Central memory CD8-positive, alpha-beta T cell (primary cell): Measurements from ENCODE around the gene BLVRA.
"Not testable (repeated sequence)": the region's sequence is repeated elsewhere in the genome, so short reads cannot be mapped to it uniquely, and the experiment has no call there.

Experiments used
- ATAC-seq: fragments of 150-1000 bp; cut with Tn5 transposase; replicated peaks from 2 replicates; pipeline ENCODE4 v1.10.0; 2022; ENCODE audit warnings: mild to moderate bottlenecking, moderate FRiP score, moderate number of reproducible peaks; ENCODE audit not compliant: poor library complexity, severe bottlenecking; ENCODE audit errors: extremely low read depth
- DNase-seq, 2 donors: peaks; one replicate each; pipeline ENCODE4 v3.0.0; 2021; ENCODE audit warnings: low spot score in 2 of 2
- H3K27ac Mint-ChIP-seq: one replicate; pipeline ENCODE4 v1.8.0; 2022; ENCODE audit warnings: low read depth, mild to moderate bottlenecking, moderate library complexity, mixed read lengths
- H3K27me3 Mint-ChIP-seq: one replicate; pipeline ENCODE4 v1.8.0; 2022; ENCODE audit warnings: mixed read lengths
- H3K36me3 Mint-ChIP-seq: one replicate; pipeline ENCODE4 v1.8.0; 2022; ENCODE audit warnings: mild to moderate bottlenecking, moderate library complexity, mixed read lengths; ENCODE audit not compliant: insufficient read depth
- H3K4me1 Mint-ChIP-seq: one replicate; pipeline ENCODE4 v1.8.0; 2022; ENCODE audit warnings: mixed read lengths
- H3K4me3 Mint-ChIP-seq: one replicate; pipeline ENCODE4 v1.8.0; 2022; ENCODE audit warnings: mild to moderate bottlenecking, moderate library complexity, mixed read lengths
- H3K9me3 Mint-ChIP-seq: one replicate; pipeline ENCODE4 v1.8.0; 2022; ENCODE audit warnings: mixed read lengths

The BLVRA gene

GRCh38 chr7:43781726-43782607 is 23.5 kb downstream of the BLVRA start:
- Mint-ChIP-seq H3K27ac (peak overlapping the region; percentile 11), H3K27me3 (no peaks in the 10 kb centered on the region), H3K9me3 (no peaks in the 10 kb centered on the region), H3K36me3 (peaks cover 7% of the 10 kb centered on the region), H3K4me3 (no peak overlapping the region), H3K4me1 (peaks cover 42% of the 10 kb centered on the region)
- DNase-seq (no peak), ATAC-seq (no peak)

DNA sequence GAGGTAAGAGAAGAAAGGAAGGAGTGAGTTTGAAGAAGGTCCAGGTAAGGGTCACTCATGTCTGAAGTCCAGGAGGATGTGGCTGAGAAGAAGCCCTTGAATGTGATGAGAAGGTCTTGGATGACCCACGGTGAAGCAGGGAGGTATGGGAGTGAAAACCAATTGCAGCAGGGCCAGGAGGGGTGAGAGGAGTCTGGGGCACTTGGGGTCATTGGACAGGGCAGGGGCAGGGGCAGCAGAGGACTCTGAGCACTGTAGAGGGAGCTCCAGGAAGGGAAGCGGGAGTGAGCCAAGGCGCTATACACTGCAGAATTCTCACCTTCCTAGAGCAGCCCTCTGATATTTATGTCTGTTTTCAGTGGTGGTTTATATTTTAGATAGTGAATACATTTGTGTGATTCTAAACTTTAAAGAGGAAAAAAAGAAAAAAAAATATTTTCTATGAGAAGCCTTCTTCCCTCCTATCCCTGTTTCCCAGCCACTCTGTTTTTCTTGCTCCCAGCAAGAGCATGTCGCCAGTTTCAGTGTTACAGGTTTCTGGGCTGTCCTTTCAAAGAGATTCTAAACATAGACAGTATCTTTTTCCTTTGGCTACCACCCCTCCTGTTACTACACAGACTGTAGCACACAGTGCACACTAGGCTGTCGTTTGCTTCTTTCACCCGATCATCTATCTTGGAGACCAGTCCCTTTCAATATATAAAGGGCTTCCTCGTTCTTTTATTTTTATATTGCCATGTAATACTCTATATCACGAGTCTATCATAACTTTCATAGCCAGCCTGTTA is 24.5 kb downstream of the BLVRA start:
- H3K27me3 Mint-ChIP-seq = no peaks in the 10 kb centered on the region
- peak overlapping the region; percentile 11 for H3K27ac Mint-ChIP-seq
- H3K9me3 Mint-ChIP-seq = no peaks in the 10 kb centered on the region
- ATAC-seq = no peak
- no peak overlapping the region for H3K4me3 Mint-ChIP-seq
- no peak for DNase-seq
- peaks cover 9% of the 10 kb centered on the region for H3K36me3 Mint-ChIP-seq
- H3K4me1 Mint-ChIP-seq = peaks cover 37% of the 10 kb centered on the region

DNA sequence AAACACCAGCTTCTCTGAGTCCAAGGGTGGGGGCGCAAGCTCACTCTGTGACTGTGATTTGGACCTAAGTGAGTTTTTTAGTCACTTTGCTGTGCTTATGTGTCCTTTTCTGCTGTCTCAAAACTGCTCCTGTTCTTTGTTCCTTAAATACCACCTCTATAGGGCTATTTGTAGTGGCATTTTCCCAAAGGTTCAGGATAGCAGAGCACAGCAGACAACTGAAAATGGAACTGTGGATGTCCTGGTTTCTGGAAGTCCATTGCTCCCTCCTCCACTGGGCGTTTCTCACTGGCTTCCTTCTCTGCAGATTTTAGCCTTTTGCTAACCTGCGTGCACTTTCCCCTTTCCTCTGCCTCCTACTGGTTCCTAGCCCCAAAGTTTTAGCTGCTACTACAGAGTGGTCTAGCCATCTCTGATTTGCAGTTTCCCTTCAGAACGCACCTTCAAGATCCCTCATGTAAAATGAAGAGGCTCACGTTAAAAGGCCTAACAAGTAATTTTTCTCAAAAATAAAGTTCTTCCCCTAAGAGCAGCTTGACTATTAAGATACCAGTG is 25.6 kb downstream of the BLVRA start:
- Mint-ChIP-seq H3K27me3 (no peaks in the 10 kb centered on the region), H3K36me3 (peaks cover 6% of the 10 kb centered on the region), H3K4me3 (peak overlapping the region; percentile 37), H3K27ac (peak overlapping the region; percentile 57), H3K9me3 (no peaks in the 10 kb centered on the region), H3K4me1 (peaks cover 30% of the 10 kb centered on the region)
- ATAC-seq = no peak
- DNase-seq = no peak

DNA sequence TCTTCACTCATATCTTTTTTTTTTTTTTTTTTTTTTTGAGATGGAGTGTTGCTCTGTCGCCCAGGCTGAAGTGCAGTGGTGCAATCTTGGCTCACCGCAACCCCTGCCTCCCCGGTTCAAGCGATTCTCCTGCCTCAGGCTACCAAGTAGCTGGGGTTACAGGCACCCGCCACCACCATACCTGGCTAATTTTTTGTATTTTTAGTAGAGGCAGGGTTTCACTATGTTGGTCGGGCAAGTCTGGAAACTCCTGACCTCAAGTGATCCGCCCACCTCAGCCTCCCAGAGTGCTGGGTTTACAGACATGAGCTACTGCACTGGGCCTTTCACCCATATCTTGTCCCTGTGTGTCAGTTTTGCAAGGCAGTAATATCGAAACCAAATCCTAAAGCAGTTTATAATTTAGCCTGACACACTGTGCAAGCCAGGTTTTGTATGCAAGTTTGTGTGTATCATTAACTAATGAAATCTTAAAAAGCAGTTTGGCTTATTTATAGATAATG is 26.2 kb downstream of the BLVRA start:
- not testable (repeated sequence) for H3K27me3 Mint-ChIP-seq, H3K36me3 Mint-ChIP-seq, H3K9me3 Mint-ChIP-seq
- Mint-ChIP-seq H3K4me1 (peaks cover 25% of the 10 kb centered on the region), H3K27ac (peak overlapping the region; percentile 57), H3K4me3 (peak overlapping the region; percentile 37)
- ATAC-seq (peak; percentile 73), DNase-seq (peak in 1 of 2 donors; percentile 11)

GRCh38 chr7:43785420-43785819 is 26.9 kb downstream of the BLVRA start:
- H3K9me3 Mint-ChIP-seq = no peaks in the 10 kb centered on the region
- no peak for ATAC-seq
- DNase-seq = no peak
- H3K36me3 Mint-ChIP-seq = peaks cover 6% of the 10 kb centered on the region
- H3K27me3 Mint-ChIP-seq = no peaks in the 10 kb centered on the region
- H3K4me1 Mint-ChIP-seq = peaks cover 25% of the 10 kb centered on the region
- no peak overlapping the region for H3K4me3 Mint-ChIP-seq
- no peak overlapping the region for H3K27ac Mint-ChIP-seq

GRCh38 chr7:43787771-43788170 is 29.3 kb downstream of the BLVRA start:
- H3K4me1 Mint-ChIP-seq = peaks cover 15% of the 10 kb centered on the region
- DNase-seq (no peak), ATAC-seq (no peak)
- no peak overlapping the region for H3K27ac Mint-ChIP-seq
- H3K9me3 Mint-ChIP-seq = no peaks in the 10 kb centered on the region
- H3K4me3 Mint-ChIP-seq = no peak overlapping the region
- H3K36me3 Mint-ChIP-seq = peaks cover 14% of the 10 kb centered on the region
- no peaks in the 10 kb centered on the region for H3K27me3 Mint-ChIP-seq

GRCh38 chr7:43790006-43790405 is 31.5 kb downstream of the BLVRA start:
- ATAC-seq = no peak
- H3K4me3 Mint-ChIP-seq = no peak overlapping the region
- H3K9me3 Mint-ChIP-seq = no peaks in the 10 kb centered on the region
- peaks cover 16% of the 10 kb centered on the region for H3K36me3 Mint-ChIP-seq
- no peak overlapping the region for H3K27ac Mint-ChIP-seq
- peaks cover 7% of the 10 kb centered on the region for H3K4me1 Mint-ChIP-seq
- DNase-seq = no peak
- no peaks in the 10 kb centered on the region for H3K27me3 Mint-ChIP-seq

- peaks cover 7% of the 10 kb centered on the region for H3K4me1 Mint-ChIP-seq
- no peaks in the 10 kb centered on the region for H3K27me3 Mint-ChIP-seq
- H3K4me3 Mint-ChIP-seq = no peak overlapping the region
- DNase-seq (no peak), ATAC-seq (no peak)
- no peaks in the 10 kb centered on the region for H3K9me3 Mint-ChIP-seq
- peaks cover 18% of the 10 kb centered on the region for H3K36me3 Mint-ChIP-seq
- H3K27ac Mint-ChIP-seq = no peak overlapping the region
Measured at GRCh38 chr7:43790834-43791233, 32.4 kb downstream of the BLVRA start.

GRCh38 chr7:43791665-43792064 is 33.2 kb downstream of the BLVRA start:
- Mint-ChIP-seq H3K27me3 (no peaks in the 10 kb centered on the region), H3K4me3 (no peak overlapping the region), H3K36me3 (peaks cover 18% of the 10 kb centered on the region), H3K9me3 (no peaks in the 10 kb centered on the region), H3K4me1 (peaks cover under 1% of the 10 kb centered on the region), H3K27ac (peak overlapping the region; percentile 6)
- DNase-seq (no peak), ATAC-seq (no peak)

DNA sequence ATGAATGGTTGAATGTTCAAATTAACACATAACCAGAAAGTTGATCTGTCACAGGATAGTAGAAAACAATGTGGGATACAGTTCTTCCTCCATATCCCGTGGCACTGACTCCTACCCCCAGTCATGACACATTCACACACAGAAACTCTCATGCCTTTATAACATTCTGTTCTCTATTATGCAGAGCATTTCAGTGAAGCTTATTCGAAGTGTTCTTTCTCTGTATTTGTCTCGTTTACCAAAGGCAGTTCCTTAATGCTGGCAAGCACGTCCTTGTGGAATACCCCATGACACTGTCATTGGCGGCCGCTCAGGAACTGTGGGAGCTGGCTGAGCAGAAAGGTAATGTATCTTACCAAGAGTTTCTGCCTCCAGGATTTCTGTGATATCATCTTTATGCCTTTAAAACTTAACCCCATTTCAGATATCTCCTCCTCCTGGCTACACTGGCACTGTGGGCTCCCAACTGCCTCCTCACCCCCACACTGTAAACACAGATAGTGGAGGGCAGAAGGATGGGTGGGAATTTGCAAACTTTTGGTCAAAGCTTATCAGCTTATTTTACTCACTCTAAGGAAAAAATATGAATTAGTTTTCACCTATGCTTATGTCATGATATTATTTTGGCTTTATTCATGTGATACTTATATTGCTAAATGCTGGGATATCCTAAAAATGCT is 34.1 kb downstream of the BLVRA start:
- DNase-seq (no peak), ATAC-seq (no peak)
- H3K36me3 Mint-ChIP-seq = peaks cover 17% of the 10 kb centered on the region
- H3K4me1 Mint-ChIP-seq = no peaks in the 10 kb centered on the region
- H3K9me3 Mint-ChIP-seq = no peaks in the 10 kb centered on the region
- no peak overlapping the region for H3K4me3 Mint-ChIP-seq
- no peaks in the 10 kb centered on the region for H3K27me3 Mint-ChIP-seq
- H3K27ac Mint-ChIP-seq = no peak overlapping the region

DNA sequence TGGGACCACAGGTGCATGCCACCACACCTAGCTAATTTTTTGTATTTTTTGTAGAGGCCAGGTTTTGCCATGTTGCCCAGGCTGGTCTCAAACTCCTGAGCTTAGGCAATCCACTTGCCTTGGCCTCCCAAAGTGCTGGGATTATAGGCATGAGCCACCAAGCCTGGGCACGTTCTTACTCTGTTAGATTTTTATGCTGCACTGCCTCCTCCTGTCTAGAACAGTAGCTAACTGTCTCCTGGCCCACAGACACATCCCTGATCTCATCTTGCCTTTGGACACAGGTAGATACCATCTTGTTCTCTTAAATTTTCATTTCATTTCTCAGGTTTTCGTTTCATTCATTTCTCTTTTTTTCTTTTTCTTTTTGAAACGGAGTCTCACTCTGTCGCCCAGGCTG is 41.1 kb downstream of the BLVRA start:
- Mint-ChIP-seq H3K27ac (no peak overlapping the region), H3K4me3 (no peak overlapping the region), H3K4me1 (no peaks in the 10 kb centered on the region), H3K9me3 (no peaks in the 10 kb centered on the region), H3K27me3 (no peaks in the 10 kb centered on the region), H3K36me3 (peaks cover 27% of the 10 kb centered on the region)
- DNase-seq (no peak), ATAC-seq (no peak)

- no peak for DNase-seq
- Mint-ChIP-seq H3K4me1 (peaks cover 13% of the 10 kb centered on the region), H3K27me3 (no peaks in the 10 kb centered on the region), H3K27ac (no peak overlapping the region), H3K4me3 (no peak overlapping the region), H3K9me3 (no peaks in the 10 kb centered on the region), H3K36me3 (peaks cover 22% of the 10 kb centered on the region)
- ATAC-seq = no peak
Measured at GRCh38 chr7:43803865-43804264, 45.4 kb downstream of the BLVRA start.
